HG03064 (cell line): ENCODE data around the gene PLXNB3.

ENCODE experiments used
- ATAC-seq: cut with Tn5 transposase; IDR thresholded peaks from one replicate; pipeline ENCODE4 v1.9.1; 2021; ENCODE audit warnings: low read depth; ENCODE audit not compliant: unreplicated experiment

The PLXNB3 gene

DNA sequence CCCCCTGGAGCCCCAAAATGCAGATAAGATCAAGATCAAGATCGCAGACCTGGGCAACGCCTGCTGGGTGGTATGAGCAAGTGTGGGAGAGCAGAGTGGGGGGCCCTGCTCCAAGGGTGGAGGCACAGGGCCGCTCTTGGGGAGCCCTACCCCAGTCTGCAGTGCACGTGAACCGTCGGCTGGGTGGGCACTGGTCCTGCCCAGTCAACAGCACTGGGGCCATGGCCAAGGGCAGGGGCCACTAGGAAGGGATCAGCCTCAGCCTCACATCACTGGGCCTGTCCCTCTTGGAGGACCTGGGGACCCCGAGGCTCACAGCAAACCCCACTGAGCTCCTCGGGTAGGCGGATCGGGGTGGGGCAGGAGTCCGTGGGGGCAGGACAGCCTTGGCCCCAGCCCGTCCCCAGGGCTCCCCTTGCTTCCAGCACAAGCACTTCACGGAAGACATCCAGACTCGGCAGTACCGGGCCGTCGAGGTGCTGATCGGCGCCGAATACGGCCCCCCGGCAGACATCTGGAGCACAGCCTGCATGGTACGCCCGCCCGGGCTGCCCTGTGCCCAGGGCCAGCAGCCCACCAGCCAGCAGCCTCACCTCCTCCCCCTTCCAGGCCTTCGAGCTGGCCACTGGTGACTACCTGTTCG lies 20.4 kb downstream of the PLXNB3 start:
- ATAC-seq: no peak

DNA sequence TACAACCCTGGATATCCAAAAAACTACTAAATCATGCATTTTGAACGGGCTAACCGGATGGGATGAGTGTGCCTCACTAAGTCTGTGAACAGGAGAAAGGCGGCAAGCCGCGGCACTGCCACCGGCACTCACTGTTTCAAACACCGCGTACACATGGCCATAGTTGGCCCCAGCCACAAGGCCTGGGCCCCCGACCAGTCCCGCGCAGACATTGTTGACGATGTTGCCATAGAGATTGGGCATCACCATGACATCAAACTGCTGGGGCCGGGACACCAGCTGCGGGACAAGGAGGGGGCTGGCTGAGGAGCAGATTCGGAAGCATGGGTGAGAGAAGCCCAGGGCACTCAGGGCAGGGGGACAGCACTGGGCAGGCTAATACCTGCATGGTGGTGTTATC lies 22.6 kb downstream of the PLXNB3 start:
- no peak for ATAC-seq

GRCh38 chrX:153789654-153790053 lies 25.6 kb downstream of the PLXNB3 start:
- no peak for ATAC-seq

GRCh38 chrX:153791104-153791852 lies 27.2 kb downstream of the PLXNB3 start:
- no peak for ATAC-seq

- no peak for ATAC-seq
These were observed 28.3 kb downstream of the PLXNB3 start for GRCh38 chrX:153792368-153792767.

DNA sequence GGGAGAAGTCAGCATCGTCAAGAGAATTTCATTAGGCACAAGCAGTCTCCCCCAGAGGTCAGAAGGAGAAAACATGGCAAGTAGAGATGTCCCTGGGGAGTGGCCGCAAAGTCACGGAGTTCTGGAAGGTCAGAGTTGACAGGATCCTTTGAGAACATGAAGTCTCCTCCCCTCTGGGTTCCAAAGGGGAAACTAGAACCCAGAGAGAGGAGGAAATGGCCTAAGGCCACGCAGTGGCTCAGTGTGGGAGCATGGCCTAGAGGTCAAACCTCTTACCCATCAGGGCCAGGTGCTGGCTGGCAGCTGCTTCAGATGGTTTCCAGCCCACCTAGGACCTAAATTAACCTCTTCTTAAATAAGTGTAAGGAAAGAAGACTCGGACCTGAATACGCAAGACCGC lies 29.2 kb downstream of the PLXNB3 start:
- ATAC-seq: no peak

DNA sequence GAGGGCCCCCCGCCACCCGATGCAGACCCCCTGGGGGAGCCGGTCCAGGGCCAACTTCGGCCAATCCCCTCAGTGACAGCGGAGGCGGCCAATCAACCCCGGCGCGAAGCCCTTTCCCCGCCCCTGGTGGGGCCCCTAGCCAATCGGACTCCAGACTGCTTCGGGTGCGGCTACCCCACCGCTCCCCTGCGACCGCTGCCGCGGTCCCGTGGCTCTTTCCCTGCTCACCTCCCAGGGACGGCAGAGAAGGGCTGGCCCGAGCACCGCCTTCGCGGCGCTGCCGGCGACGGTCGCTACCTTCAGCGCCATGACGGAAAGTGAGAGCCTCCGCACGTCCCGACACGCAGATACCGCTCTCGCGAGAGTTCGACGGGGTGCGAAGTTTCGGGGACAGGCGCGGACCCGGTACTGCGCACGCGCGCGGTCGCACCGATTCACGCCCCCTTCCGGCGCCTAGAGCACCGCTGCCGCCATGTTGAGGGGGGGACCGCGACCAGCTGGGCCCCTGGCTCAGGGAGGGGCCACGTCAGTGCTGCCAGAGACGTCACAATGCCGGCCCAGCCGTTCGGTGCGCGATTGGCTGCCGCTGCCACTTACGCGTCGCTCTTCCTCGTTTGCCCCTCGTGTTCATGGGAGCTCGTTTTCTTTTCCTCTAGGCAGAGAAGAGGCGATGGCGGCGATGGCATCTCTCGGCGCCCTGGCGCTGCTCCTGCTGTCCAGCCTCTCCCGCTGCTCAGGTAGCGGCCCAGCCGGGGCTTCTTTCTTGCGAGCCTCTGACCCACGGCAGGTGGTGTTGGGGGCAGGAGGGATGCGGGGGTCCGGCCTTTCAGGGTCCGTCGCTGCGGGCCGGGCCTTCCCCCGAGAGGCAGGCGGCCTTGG lies 30.2 kb downstream of the PLXNB3 start, which contains the start of the genes IDH3G and SSR4:
TSS of gene IDH3G (minus strand) at position 358 of the 879 bp plus-strand sequence. CDS start at position 309, 49 bp downstream.
TSS of gene SSR4 (plus strand) at position 651 of the 879 bp plus-strand sequence. CDS start at position 671, 20 bp downstream.
- ATAC-seq: peak; percentile 86

GRCh38 chrX:153794897-153795816 lies 31.1 kb downstream of the PLXNB3 start:
- ATAC-seq: no peak

- ATAC-seq: no peak
These were observed 33.5 kb downstream of the PLXNB3 start for GRCh38 chrX:153797415-153798015.

DNA sequence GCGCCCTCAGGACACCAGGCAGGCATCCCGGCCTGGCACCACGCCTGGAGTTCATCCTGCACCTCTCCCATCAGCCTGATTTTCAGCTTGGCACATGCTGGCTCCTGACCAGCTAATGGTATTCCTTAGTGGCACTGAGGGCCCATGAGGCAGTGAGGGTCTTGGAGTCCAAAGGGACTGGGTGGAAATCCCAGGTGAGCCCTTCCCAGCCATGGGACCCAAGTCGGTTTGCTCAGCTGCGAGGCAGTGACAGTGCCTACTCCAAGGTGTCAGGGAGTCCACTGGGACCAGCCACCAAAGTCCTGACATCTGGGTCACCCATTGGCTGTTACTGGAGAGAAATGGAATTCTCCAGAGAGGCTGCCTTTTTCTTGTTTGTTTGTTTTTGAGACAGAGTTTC lies 35.3 kb downstream of the PLXNB3 start:
- no peak for ATAC-seq

DNA sequence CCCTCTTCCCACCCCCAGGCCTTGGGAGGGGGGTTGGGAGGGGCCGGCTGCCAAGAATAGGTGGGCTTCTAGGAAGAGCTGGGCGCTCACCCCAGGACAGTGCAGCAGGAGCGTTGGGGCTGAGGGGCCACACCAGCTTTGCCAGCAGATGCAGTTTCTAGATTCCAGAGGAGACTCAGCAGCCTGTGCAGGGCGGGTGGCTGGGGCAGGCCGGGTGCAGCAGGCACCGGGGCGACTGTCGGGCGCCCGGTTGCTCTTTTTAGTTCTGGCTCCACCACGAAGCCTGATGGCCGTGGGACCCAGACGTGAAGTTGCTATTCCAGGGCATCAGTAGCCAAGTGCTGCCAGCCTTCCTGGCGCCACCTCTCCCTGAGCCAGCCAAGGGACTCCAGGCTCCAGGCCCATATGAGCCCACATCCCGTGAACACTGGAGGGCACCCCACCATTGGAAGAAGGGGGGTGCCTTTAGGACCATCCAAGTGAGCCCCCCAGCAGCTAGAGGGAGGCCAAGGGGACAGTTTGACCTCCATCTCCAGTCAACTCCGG lies 36.2 kb downstream of the PLXNB3 start:
- no peak for ATAC-seq

DNA sequence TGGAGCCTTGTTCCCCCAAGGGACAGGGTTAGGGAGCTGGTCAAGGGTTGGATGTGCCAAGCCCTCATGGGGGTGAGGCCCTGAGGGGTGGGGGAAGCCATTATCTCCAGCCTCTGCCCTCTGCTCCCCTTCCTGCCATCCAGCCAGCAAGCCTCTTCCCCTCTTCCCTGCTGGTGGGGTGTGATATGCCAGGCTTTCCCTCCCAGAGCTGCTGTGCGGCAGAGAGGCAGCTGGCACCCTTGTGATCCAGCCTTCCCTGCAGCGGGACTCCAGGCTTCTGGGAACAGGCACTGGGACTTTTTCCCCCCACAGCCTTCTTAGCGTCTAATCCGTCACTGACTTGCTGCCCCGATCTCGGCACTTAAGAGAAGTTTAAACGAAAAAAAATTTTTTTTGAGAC lies 36.7 kb downstream of the PLXNB3 start:
- ATAC-seq: no peak

- no peak for ATAC-seq
These were observed 37.6 kb downstream of the PLXNB3 start for GRCh38 chrX:153801669-153802068.

DNA sequence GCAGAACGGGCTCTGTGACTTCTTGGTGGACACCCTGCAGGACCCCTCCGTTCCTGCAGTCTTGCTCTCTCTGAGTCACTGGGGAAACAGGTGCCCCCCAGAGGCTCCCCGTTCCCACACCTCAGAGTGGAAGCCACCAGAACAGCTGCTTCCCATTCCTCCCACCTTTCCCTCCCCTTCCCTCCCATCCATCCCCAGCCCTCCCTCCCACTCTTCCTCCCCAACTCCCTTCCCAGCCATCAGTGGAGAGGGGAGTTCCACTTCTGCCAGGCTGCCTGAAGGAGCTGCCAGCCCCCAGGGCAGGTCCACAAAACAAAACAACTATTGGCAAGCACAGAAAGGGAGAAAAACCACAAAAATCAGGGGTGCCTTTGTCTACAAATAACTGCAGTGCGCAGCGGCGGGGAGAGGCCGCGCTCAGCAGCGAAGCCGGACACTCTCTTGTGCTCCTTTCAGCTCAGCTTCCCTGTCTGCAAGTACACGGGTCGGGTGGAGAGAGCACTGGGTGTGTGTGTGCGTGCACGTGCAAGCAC lies 38.5 kb downstream of the PLXNB3 start:
- ATAC-seq: no peak

GRCh38 chrX:153803211-153804099 lies 39.4 kb downstream of the PLXNB3 start:
- ATAC-seq: no peak

GRCh38 chrX:153804100-153804595 lies 40.1 kb downstream of the PLXNB3 start:
- ATAC-seq: no peak

DNA sequence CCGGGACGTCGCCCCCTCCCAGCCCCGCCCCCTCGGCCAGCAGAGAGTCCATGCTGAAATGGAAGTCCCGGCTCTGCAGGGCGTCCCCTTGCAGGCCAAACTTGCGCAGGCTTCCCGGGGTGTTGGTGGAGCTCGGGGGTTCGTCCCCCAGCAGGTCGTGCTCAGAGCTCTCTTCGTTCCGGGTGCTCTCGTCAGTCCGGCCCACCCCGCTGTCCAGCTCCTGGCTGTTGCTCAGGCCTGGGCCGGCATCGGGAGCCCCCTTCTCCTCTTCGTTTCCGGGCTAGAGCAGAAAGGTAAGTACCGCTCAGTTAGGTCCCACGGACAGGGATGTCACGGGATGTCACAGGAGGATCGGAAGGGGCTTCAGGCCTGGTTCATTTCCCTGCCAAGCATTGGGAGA lies 40.6 kb downstream of the PLXNB3 start:
- ATAC-seq: no peak

DNA sequence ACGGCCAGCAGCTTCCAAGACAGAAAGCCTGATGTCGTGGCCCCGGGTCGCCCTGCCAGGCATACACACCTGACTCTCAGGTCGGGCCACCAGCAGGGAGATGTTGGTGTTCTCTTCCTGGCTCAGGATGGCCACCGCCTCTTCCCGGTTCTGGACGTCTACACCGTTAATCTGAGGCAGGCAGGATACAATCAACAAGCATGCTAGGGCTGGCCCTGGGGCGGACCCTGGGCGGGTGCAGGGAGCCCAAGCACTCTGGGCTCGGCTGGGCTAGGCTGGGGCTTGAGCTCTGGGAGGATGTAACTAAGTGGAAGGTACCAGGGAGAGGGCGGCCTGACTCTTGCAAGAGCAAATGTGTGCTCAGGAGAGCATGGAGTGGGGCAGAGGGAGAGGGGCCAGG lies 41.4 kb downstream of the PLXNB3 start:
- no peak for ATAC-seq
